SK-N-SH treated with all-trans-retinoic acid at 6 μM for 48 hours (cell line): ENCODE data around the gene MCUB.

Source experiments
- OSR1 ChIP-seq: fragments of 250-450 bp; sonication (Bioruptor Pico); IDR thresholded peaks from 2 replicates; pipeline ENCODE4 v1.8.0; 2022; ENCODE audit warnings: moderate library complexity, mild to moderate bottlenecking, inconsistent platforms
- POU6F1 ChIP-seq: fragments of 250-450 bp; sonication (Bioruptor Pico); IDR thresholded peaks from 2 replicates; pipeline ENCODE4 v1.8.0; 2021; ENCODE audit warnings: low read depth, mild to moderate bottlenecking, moderate library complexity, borderline replicate concordance
- PPARA ChIP-seq: fragments of 250-450 bp; sonication (Bioruptor Pico); IDR thresholded peaks from 2 replicates; pipeline ENCODE4 v1.5.0; 2020; ENCODE audit warnings: mild to moderate bottlenecking, borderline replicate concordance
- RARB ChIP-seq: fragments of 250-450 bp; sonication (Bioruptor Pico); IDR thresholded peaks from 2 replicates; pipeline ENCODE4 v1.8.0; 2021; ENCODE audit warnings: mild to moderate bottlenecking, moderate library complexity
- SNAI2 ChIP-seq: fragments of 250-450 bp; sonication (Bioruptor Pico); IDR thresholded peaks from 2 replicates; pipeline ENCODE4 v1.5.0; 2020; ENCODE audit warnings: mild to moderate bottlenecking, moderate library complexity
- TOX ChIP-seq: fragments of 250-450 bp; sonication (Bioruptor Pico); IDR thresholded peaks from 2 replicates; pipeline ENCODE4 v1.8.0; 2021; ENCODE audit warnings: mild to moderate bottlenecking, moderate library complexity, borderline replicate concordance
- ZFP3 ChIP-seq: fragments of 250-450 bp; sonication (Bioruptor Pico); IDR thresholded peaks from 2 replicates; pipeline ENCODE4 v1.5.0; 2020; ENCODE audit warnings: mild to moderate bottlenecking, moderate library complexity
- ZNF565 ChIP-seq: fragments of 450-650 bp; formaldehyde crosslinking; conservative IDR thresholded peaks from 2 replicates; pipeline ENCODE4 v1.5.0; 2020; ENCODE audit warnings: low read depth, mild to moderate bottlenecking, moderate library complexity
- TF ChIP-seq, protein P1 (sequence below): fragments of 250-450 bp; sonication (Bioruptor Pico); IDR thresholded peaks from 2 replicates; pipeline ENCODE4 v1.5.1; 2020; ENCODE audit warnings: low read depth, mild to moderate bottlenecking, moderate library complexity

DNA sequence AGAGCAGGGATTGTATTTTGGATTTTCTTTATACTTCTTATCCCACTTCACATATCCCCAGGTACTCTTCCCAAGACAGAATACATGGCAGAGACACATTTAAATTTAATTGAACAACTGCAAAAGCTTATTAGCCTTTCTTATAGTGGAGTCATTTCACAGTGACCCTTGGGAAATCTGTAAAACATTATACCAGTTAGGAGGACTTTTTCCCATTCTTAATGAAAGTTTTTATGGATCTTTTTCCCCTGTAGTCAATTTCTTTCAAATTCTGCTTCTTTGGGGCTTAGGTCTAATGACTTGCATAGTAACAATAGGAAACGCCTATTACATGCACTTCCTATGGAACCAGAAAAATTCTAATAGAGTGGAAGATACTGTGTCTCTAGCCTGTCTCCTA is 14.6 kb upstream of the MCUB start:
- TF ChIP-seq RARB (CRISPR knock-in tag) (no peak), POU6F1 (no peak), PPARA (CRISPR knock-in tag) (no peak), OSR1 (CRISPR knock-in tag) (no peak), ZFP3 (CRISPR knock-in tag) (no peak), SNAI2 (CRISPR knock-in tag) (no peak), ZNF565 (CRISPR knock-in tag) (no peak), TOX (CRISPR knock-in tag) (no peak)
- TF ChIP-seq, protein P1, sequence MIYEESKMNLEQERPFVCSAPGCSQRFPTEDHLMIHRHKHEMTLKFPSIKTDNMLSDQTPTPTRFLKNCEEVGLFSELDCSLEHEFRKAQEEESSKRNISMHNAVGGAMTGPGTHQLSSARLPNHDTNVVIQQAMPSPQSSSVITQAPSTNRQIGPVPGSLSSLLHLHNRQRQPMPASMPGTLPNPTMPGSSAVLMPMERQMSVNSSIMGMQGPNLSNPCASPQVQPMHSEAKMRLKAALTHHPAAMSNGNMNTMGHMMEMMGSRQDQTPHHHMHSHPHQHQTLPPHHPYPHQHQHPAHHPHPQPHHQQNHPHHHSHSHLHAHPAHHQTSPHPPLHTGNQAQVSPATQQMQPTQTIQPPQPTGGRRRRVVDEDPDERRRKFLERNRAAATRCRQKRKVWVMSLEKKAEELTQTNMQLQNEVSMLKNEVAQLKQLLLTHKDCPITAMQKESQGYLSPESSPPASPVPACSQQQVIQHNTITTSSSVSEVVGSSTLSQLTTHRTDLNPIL: no peak
